HG03060 (cell line): Measurements from ENCODE around the gene NFATC1.
"Not testable (repeated sequence)": the region's sequence is repeated elsewhere in the genome, so short reads cannot be mapped to it uniquely, and the experiment has no call there.

Experiments
- ATAC-seq: cut with Tn5 transposase; IDR thresholded peaks from one replicate; pipeline ENCODE4 v1.9.1; 2021; ENCODE audit warnings: low read depth, moderate number of reproducible peaks; ENCODE audit not compliant: unreplicated experiment

The NFATC1 gene

DNA sequence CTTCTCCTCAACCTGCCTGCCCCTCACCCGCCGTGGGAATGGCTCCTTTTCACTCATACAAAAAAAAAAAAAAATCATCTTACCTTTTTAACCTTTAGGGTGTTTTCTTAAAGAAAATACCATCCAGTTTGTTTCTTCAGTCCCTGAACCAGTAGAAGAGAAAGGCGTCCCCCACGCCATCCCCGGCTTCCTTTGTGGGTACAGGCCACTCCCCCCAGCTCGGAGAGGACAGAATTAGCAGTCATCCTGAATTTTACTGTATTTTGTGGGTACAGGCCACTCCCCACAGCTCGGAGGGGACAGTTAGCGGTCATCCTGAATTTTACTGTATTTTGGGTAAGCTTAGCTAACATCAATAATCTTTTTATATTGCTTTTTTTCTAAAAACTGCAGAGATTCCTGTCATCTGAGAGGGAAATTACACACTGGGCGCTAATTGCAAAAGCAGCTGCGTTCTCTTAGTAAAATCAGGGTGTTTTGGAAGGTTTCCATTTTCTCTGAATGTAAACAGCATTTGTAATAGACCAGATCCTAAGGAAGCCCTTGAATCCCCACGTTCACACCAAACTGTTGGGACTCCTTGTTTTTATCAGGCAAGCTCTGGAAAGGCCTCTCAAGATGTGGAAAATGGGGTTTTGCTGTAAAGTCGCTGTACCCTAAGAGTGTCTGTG, 72.5 kb downstream of the NFATC1 start:
- no peak for ATAC-seq

DNA sequence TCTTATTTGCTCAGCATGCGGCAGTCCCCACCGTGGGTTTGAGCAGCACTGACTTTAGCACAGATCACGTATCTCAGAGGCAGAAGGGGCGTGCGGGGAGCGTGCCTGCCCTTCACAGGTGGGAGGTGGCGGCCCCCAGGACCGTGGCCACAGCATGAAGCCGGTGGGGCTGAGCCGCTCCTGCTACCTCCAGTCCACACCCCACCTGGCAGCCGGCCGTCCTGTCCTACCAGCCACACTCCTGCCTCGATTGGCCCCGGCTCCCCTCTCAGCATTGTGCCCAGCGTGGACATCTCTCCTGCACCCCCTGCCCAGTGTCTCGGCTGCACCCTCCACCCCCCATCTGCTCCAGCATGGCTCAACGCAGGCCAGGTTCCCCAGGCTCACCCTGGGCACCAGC, 73.6 kb downstream of the NFATC1 start:
- ATAC-seq, result no peak

DNA sequence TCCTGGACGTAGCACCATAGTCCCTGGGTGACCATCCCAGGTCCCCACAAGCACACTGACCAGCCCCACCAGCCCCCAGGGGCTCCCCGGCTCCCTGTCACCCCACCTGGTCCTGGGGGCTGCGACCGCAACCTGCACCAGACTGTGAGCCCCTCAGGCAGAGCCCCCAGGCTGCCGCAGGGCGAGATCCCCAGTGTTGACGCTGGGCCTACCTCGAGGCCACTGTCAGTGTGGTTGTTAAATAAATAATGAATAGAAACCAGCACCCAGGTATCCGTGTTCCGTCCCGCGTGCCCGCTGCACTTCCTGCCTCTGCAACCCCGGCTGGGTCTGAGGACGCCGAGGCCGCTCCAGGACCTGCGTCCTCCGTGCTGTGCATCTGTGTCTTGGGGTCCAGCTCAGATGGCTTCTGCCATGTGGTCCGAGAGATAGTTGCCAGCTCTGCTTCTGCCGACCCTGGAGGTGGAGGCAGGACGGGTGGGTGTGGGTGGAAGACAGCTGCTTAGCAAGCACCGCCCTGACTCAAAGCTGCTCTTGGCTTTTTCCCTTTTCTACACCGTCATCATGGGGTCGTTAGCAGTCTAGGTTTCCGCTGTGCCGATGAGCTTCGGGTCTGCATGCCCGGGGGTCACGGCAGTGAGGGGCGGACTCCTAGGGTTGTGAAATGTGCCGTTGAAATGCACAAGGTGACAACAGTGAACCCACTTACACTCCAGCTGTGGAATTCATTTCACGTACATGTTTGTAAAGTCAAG, 74.2 kb downstream of the NFATC1 start:
- ATAC-seq, result no peak

DNA sequence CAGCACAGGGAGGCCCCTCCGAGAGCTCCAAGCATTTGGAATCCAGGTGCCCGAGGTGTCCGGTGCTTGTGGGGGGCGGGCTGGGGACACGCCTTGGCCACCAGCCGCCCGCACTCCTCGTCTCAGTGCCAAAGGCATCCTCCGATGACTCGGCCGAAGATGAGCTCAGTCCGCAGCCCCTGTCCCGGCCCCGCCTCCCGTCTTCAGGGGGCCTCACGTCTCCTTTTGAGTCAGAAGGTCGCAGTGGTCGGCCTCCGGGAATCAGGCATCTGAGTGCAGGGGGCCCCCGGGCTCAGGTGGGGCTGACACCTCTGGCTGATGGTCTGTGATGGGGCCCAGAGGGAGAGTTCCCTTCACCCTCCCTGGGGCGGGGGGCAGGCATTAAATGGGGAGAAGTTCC, 74.8 kb downstream of the NFATC1 start:
- ATAC-seq, result no peak

DNA sequence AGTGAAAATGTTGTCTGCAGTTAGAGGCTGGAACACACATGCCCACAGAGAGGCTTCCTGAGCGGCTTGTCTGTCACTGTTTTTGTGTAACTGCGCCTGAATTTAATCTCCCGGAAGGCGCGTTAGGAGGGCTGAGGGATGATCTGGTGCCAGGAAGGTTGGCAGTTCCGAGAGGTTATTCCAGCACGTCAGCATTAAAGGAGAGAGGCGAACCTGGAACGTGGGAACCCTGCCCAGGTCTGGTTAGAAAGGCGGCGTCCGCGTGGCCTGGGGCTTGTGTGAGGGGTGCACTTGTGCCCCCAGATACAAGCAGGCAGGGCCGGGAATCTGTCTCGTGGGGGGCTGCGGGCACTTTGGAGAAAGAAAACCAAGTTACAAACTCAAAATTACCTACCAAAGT, 75.3 kb downstream of the NFATC1 start:
- no peak for ATAC-seq

DNA sequence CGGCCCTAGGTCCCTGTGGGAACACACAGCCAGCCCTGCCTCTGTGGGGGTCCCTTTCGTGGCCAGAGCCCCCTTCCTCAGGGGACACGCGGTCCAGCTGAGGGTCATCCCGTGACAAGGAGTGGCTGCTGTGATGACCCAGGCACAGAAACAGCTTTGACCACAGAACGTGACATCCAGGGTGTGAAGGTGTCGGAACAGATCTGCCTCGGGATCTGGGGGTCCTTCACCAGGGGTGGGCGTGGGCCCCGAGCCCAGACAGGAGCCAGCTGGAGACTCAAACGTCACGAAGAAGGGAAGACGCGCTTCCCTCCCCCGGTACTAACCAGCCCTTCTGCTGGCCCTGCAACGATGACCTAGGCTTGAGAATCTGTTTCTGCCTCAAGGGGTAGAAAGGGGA, 75.9 kb downstream of the NFATC1 start:
- no peak for ATAC-seq

DNA sequence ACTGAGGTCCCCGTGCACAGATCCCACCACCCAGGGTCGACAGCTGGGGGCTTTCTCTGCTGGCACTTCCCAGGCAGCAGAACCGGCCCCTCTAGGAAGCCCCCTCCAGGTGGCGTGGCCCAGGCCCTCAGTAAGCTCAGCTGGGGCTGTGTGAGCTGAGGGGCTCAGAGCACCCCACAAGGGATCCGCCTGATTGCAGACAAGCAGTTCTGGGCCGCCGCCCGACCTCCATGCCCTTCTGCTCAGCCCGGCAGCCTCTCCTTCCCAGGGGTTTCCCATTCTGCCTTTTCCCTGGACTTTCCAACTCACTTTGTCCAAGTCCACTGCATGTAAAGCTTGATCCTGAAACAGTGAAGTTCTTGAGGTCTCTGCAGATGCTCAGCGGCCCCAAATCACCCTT, 76.4 kb downstream of the NFATC1 start:
- ATAC-seq, result no peak

DNA sequence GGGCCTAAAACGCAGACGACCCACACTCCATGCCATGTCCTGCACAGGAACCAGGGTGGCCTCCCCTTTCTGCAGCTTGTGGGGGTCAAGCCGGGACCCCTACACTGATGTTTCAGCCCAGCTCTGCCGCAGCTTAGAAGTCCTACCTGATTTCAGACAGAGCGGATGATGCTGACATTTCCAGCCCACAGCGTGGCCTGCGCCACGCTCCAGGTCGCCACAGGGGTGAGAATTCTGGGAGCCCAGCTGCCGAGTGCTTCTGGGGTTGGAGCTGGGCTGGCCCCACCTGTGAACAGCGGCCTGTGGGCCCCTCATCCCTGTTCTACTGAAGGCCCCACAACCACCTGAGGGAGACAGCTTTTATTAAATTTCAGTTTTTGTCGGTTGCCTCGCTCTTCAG, 77.2 kb downstream of the NFATC1 start:
- ATAC-seq, result no peak

DNA sequence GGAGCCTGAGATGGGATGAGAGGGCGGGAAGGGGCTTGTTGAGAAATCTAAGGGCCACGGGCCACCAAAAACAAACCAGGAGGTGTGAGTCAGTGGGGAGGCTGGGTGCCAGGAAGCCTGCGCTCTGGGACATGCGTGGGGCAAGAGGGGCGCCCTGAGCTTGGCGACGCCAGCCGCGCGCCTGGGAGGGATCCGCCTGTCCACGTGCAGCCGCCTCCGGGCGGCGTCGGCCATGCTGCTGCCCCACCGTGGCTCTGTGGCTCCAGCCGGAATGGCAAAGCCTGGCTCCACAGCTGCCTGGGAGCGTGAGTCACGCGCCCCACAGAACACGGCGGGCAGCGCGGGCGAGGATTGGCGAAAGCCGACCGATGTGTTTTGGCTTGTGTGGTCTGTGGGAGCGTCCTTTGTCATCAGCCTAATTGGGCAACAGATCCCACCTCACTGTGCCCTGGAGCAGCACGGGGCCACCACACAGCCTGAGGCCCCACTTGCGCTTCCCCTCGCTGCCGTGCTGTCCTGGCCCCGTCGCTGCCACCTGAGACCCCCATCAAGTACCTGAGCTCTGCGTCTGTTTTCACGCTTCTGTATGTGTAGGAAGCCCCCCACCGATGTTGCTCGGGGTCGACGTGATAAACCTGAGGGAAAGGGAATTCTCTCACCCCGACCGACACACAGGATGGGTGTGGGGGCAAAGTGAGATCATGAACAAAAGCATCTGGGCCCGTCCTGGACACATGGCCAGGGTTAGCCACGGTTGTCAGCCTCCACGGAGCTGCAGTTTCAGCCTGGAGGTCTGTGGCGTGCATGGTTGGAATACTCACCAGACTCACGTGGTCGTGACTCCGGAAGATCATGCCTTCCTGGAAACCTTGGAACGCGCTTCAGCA, 80.5 kb downstream of the NFATC1 start:
- ATAC-seq, result no peak

DNA sequence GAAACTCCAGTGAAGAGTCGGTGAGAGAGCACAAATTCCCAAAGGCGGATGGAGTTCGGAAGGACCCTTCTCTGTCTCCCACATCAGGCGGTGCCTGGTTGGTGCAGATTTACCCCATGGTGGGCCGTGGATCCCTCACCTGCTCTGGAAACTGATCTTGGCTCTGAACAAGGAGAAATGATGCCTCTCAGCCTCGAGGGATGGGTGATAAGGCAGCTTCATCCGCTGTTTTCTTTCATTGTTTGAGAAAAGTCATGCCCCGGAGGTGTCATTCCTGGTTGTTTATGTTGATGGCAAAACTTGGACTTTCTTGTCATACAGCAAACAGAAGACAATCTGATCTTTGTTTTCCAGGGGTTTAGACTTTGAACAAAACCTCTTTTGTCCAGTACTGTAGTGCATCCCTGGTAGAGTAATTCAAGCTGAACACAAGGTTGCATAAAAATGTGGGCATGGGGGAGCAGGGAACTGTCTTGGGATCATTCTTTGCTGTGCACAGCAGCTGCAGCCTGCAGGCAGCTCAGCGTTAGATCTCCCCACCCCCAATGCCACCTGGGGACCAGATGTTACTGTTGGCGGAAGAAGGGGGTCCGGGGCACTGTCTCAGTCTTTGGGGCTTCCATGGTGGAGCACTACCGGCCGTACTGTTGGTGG, 81.3 kb downstream of the NFATC1 start:
- no peak for ATAC-seq

DNA sequence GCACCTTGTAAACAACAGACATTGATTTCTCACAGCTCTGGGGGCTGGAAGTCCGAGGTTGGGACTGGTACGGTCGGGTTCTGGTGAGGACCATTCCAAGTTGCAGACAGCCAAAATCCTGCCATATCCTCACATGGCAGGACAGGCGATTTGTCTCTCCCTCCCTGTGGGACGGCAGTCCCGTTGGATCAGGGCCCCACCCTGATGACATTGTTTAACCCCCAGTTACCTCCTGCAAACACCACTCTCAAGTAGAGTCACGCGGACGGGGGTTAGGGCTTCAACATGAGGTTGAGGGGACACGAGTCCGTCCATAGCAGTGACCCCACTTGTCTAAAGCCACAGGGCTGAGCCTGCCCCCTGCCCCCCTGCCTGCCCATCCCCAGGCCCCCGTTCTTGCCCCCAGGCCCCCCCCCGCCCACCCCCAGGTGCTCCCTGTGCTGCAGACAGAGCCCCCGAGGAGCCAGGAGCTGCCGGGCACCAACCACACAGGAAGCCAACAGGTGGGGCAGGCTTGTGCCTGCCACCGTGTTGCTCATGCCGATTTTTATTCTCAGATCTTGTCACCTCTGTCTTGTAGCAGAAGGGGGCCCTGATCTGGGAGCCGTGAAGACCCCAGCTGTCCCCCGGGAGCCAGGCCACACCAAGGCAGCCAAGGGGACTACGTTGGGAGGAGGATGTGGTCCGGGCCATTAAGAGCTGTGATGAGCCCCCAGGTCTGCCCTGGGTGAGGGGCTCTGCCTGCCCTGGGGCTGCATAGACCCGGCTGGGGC, 82.2 kb downstream of the NFATC1 start:
- no peak for ATAC-seq

DNA sequence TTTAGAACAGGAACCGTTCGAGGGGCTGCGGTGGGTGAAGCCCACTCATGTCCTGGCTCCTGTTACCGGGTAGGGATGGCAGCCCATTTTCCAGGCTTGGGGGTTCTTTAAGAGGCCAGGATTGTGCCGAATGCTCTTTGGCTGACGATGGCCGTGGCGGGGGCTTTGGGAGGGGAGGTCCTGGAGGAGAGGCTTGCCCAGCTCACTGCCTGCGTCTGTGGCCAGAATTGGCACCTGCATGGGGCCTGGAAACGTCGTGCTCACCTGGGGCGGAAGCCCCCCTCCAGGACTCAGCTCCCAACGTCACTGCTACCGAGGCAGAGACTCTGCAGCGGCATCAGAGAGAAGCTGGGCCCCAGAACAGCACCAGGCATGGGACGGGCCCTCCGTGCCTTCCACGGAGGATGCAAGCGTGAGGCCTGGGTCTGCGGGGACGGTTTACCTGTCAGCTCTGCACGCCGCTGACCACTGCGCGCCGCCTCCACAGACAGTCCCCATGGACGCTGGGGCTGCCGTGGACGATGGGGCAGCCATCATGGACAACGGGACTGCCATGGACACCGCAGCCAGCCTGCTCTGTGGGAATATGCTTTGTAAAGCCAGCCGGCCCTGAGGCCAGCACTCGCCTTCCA, 82.9 kb downstream of the NFATC1 start:
- no peak for ATAC-seq

DNA sequence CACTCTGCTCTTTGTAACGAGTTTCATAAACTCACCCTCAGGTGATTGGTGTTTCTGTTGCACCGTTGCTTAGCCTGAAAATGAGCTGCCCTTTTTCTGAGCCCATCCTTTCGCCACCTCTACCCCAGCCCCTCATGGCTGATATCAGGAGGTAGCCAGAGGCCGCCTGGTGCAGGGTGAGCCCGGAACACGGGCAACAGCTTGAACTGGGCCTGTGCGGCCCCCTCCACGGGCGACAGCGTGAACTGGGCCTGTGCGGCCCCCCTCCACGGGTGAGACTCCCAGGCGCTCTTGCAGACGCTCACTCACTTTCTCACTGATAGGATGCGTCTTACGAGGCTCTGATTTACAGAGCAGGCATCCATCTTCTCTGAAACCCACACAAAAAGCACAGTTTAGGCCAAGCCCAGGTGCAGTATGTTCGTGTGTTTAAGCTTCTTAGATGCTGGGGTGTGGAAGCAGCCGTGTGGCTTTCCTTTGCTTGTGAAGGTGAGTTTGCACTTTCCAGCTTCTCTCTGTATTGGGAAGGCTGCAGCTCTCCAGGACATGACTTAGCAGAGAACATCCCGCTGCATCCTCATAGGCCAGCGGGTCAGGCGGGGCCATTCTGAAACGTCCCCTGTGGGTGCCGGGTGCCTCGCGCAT, 83.5 kb downstream of the NFATC1 start:
- ATAC-seq, result no peak

DNA sequence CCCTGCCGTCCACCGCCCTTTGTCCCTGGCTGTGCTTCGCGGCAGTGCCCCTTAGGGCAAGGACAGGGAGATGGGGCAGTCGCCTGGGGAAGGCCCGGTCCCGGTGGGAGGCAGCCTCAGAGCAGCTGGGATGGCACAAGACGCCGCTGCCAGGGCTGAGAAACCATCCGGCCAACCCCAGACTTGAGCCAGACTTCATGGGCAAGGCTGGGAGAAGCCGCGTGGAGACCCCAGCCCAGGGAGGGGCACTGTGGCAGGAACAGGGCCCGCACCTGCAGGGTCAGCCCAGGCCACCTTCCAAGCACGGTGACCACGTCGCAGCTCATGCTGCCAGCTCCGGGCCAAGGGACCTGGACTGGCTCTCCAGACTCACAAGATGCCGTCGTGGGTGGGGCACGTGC, 84.0 kb downstream of the NFATC1 start:
- no peak for ATAC-seq

DNA sequence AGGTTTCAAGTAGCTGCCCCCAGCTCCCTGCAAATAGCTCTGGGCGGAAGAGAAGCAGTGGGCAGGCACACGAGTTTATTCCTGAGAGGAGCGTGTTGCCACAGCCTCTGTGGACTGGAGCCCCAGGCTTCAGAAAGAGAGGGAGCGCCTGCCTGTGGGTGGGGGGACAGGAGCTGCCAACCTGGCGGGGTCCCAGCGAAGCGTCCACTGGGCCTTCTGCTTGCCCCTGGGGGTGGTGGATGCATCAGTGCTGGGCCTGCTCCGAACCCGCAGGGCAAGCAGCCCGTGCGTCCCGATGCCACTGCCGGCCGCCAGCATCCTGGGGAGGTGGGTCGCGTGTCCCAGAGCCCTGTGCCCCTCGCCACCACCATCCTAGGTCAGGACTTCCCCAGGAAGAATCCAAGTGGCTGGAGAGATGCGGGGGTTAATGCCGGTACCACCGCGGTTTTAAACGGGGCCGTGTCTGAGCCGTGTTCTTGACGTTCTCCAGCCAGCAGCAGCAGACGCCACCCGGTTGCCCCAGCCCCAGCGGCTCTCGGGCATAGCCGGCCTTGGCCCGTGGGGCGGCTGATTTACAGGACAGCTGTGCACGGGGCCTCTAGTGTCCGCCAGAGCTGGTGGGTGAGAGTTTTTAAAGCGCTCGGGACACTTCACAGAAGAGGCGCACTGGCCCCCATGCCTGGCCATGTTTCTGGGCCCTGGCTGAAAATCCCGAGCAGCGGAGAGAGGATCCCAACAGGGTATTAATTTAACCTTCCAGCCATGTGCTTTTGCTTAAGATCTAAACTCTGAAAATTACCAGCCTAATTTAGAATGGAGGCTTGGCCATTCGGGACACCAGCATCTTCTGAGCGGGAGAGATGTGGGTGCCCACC, 84.7 kb downstream of the NFATC1 start:
- ATAC-seq, result no peak

DNA sequence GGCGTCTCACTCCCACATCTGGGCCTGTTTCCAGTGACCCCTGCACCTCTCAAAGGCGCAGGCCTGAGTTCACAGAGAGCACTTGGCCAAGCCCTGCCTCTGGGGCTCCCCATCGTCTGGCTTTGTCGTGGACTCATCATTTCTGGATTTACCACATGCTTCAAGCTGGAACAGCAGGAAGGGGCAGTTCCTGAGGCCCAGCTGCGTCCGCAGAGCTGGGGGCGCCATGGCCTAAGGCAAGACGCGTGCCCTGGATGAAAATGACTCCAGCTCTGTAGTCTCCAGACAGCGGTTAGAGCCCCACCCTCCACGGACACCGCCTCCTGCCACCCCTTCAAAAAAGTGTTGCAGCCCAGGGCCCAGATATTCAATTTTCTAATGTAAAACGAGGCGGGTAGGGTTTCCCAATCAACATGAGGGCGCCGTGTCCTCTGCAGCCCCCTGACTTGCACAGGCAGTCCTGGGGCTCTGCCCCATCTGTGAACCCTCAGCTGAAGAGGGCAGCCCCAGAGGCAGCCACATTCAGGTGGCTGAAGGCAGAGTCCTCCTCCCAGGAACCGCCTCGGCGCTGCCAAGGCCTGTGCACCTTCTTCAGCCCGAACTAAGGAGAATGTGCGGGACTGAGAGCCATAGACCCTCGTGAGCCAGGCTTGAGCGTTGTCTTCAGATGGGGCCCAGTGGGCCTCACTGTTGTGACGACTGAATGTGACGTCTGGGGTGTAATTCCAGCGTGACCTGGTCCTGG, 85.5 kb downstream of the NFATC1 start:
- ATAC-seq, result no peak

DNA sequence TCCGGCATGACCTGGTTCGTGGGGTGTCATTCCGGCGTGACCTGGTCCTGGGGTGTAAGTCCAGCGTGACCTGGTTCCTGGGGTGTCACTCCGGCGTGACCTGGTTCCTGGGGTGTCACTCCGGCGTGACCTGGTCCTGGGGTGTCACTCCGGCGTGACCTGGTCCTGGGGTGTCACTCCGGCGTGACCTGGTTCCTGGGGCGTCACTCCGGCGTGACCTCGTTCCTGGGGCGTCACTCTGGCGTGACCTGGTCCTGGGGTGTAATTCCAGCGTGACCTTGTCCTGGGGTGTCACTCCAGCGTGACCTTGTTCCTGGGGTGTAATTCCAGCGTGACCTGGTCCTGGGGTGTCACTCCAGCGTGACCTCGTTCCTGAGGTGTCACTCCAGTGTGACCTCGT, 87.7 kb downstream of the NFATC1 start:
- not testable (repeated sequence) for ATAC-seq
